Colonic mucosa (tissue), 4 donors: ENCODE measurements around the gene GPR87. TPM values are rescaled to one million over a fixed set of nuclear protein-coding genes. Genes with fewer than 3 reads are reported as not detected.

ENCODE experiments used
- DNase-seq: peaks from one replicate; pipeline ENCODE4 v3.0.0-alpha.2; 2020
- H3K27ac ChIP-seq: fragments of 200-600 bp; one replicate; pipeline ENCODE4 v1.8.0; 2021
- H3K27me3 ChIP-seq: fragments of 200-600 bp; one replicate; pipeline ENCODE4 v1.8.0; 2021
- H3K36me3 ChIP-seq: fragments of 200-600 bp; one replicate; pipeline ENCODE4 v1.8.0; 2021
- H3K4me1 ChIP-seq: fragments of 200-600 bp; one replicate; pipeline ENCODE4 v1.8.0; 2021; ENCODE audit warnings: mild to moderate bottlenecking
- H3K4me3 ChIP-seq: fragments of 200-600 bp; one replicate; pipeline ENCODE4 v1.8.0; 2021
- H3K9ac ChIP-seq, 2 donors: one replicate each; pipeline ENCODE4 v1.7.0; 2013; ENCODE audit warnings: control low read depth in 2 of 2, low read depth in 2 of 2, low read length in 2 of 2
- H3K9me3 ChIP-seq: fragments of 200-600 bp; one replicate; pipeline ENCODE4 v1.8.0; 2021
- intact Hi-C: fragments of 100-400 bp; cut with DNase I; formaldehyde crosslinking; loops from one replicate; pipeline ENCODE4 v1.14.1; 2022
- total RNA-seq, 2 donors: library from RNA; stranded (reverse); fragmentation: NEBNext Ultra II Directional in 1 of 2; extraction: Animal tissue kit (Norgen Biotek cat#: 25700) in 1 of 2; gene quantifications; one replicate each; pipeline ENCODE4 v1.2.1, GENCODE V29; 2021
- TF ChIP-seq, protein P1 (sequence below): fragments of 200-600 bp; IDR thresholded peaks from one replicate; pipeline ENCODE4 v1.8.0; 2022; ENCODE audit warnings: antibody characterized with exemption, mild to moderate bottlenecking
- donor health status: healthy.
- donor health status: DM: no; HTN: no; CAD: no.
- donor health status: DM: no; HTN: no; CAD: no.

GPR87 gene
- total RNA-seq, 2 donors from 2014 or later, result not detected

DNA sequence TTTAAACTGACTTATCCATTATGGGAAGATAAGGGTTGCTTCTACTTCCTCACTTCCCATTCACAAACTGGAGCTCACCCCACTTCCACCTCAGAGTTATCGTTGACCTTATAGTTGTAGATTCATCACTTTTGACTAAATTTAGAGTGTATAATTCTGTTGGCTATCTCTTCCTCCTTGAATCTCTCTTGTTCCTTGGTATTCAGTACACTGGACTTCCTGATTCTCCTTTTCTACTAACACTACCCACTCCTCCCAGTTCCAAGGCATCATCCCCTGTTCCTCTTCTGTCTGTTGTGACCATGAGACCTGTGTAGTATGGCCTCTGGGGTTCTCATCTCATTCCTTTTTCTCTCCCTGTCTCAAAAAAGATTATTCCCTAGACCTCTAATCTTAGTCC lies 5.9 kb upstream of the GPR87 start:
- H3K4me1 ChIP-seq, result no peaks in the 10 kb centered on the region
- H3K9ac ChIP-seq, result no peak overlapping the region
- H3K9me3 ChIP-seq, result no peaks in the 10 kb centered on the region
- DNase-seq, result no peak
- intact Hi-C loops, result no loop called here
- no peak overlapping the region for H3K27ac ChIP-seq
- no peaks in the 10 kb centered on the region for H3K27me3 ChIP-seq
- H3K4me3 ChIP-seq, result no peak overlapping the region
- H3K36me3 ChIP-seq, result no peaks in the 10 kb centered on the region
- TF ChIP-seq, protein P1, sequence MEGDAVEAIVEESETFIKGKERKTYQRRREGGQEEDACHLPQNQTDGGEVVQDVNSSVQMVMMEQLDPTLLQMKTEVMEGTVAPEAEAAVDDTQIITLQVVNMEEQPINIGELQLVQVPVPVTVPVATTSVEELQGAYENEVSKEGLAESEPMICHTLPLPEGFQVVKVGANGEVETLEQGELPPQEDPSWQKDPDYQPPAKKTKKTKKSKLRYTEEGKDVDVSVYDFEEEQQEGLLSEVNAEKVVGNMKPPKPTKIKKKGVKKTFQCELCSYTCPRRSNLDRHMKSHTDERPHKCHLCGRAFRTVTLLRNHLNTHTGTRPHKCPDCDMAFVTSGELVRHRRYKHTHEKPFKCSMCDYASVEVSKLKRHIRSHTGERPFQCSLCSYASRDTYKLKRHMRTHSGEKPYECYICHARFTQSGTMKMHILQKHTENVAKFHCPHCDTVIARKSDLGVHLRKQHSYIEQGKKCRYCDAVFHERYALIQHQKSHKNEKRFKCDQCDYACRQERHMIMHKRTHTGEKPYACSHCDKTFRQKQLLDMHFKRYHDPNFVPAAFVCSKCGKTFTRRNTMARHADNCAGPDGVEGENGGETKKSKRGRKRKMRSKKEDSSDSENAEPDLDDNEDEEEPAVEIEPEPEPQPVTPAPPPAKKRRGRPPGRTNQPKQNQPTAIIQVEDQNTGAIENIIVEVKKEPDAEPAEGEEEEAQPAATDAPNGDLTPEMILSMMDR, result no peak

GRCh38 chr3:151321526-151321925 lies 4.9 kb upstream of the GPR87 start:
- intact Hi-C loops, result no loop called here
- Histone ChIP-seq H3K9ac (no peak overlapping the region), H3K9me3 (no peaks in the 10 kb centered on the region), H3K4me3 (no peak overlapping the region), H3K27ac (no peak overlapping the region), H3K4me1 (no peaks in the 10 kb centered on the region), H3K36me3 (no peaks in the 10 kb centered on the region), H3K27me3 (no peaks in the 10 kb centered on the region)
- TF ChIP-seq, protein P1, result no peak
- DNase-seq, result no peak

- H3K4me3 ChIP-seq, result no peak overlapping the region
- no peaks in the 10 kb centered on the region for H3K27me3 ChIP-seq
- H3K4me1 ChIP-seq, result no peaks in the 10 kb centered on the region
- intact Hi-C loops, result no loop called here
- no peaks in the 10 kb centered on the region for H3K36me3 ChIP-seq
- no peak overlapping the region for H3K9ac ChIP-seq
- H3K27ac ChIP-seq, result no peak overlapping the region
- DNase-seq, result no peak
- no peaks in the 10 kb centered on the region for H3K9me3 ChIP-seq
- TF ChIP-seq, protein P1, result no peak
Observed at GRCh38 chr3:151320131-151320530, 3.5 kb upstream of the GPR87 start.

GRCh38 chr3:151319628-151320027 lies 3.0 kb upstream of the GPR87 start:
- H3K9ac ChIP-seq, result no peak overlapping the region
- H3K27ac ChIP-seq, result no peak overlapping the region
- intact Hi-C loops, result no loop called here

DNA sequence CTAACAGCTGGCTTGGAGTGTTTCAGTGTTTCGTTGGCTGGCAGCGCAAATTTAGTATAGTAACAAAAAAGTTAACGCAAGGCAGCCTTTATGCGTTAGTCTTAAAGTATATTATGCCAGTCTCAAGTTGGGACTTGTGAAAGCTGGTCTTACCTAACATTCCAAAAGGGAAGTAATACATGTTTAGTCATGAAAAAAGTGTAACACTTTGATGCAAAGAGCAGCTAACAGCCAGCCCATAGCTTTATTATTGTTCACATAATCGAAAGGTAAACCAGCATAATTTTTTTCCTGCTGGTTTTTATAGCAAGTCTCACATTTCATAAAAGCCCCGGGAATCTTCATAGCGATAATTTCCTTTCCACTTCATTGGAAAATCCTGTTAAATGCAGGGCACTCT lies 2.4 kb upstream of the GPR87 start:
- Histone ChIP-seq H3K27me3 (no peaks in the 10 kb centered on the region), H3K27ac (no peak overlapping the region), H3K9me3 (no peaks in the 10 kb centered on the region), H3K36me3 (no peaks in the 10 kb centered on the region), H3K4me3 (no peak overlapping the region), H3K9ac (no peak overlapping the region), H3K4me1 (no peaks in the 10 kb centered on the region)
- intact Hi-C loops, result no loop called here
- DNase-seq, result no peak
- TF ChIP-seq, protein P1, result no peak

More at GRCh38 chr3:151319628-151320027, 3.0 kb upstream of the GPR87 start:
- H3K9me3 ChIP-seq, result no peaks in the 10 kb centered on the region
- DNase-seq, result no peak
- TF ChIP-seq, protein P1, result no peak
- no peaks in the 10 kb centered on the region for H3K27me3 ChIP-seq
- no peaks in the 10 kb centered on the region for H3K4me1 ChIP-seq
- no peaks in the 10 kb centered on the region for H3K36me3 ChIP-seq
- H3K4me3 ChIP-seq, result no peak overlapping the region

- Histone ChIP-seq H3K4me3 (no peak overlapping the region), H3K36me3 (no peaks in the 10 kb centered on the region), H3K27me3 (no peaks in the 10 kb centered on the region), H3K4me1 (no peaks in the 10 kb centered on the region), H3K9me3 (no peaks in the 10 kb centered on the region), H3K27ac (no peak overlapping the region), H3K9ac (no peak overlapping the region)
- intact Hi-C loops, result no loop called here
- DNase-seq, result no peak
- TF ChIP-seq, protein P1, result no peak
Observed at GRCh38 chr3:151318313-151318712, 1.7 kb upstream of the GPR87 start.
